SK-MEL-5 (cell line): Measurements from ENCODE around the gene PRKG1. TPM values are rescaled to one million over a fixed set of nuclear protein-coding genes. Genes with fewer than 3 reads are reported as not detected.

Experiments used
- DNase-seq: peaks from one replicate; pipeline ENCODE4 v3.0.0-alpha.2; 2016; ENCODE audit warnings: low read depth, low spot score
- in situ Hi-C: cut with HindIII; loops from 2 replicates; pipeline ENCODE4 v1.10.0; 2016; ENCODE audit warnings: low sequenced_read_pairs, high pct_unique_total_duplicates, low pct_unique_long_range_greater_than_20kb
- total RNA-seq: library from RNA; depleted of rRNA; stranded (reverse); fragments of >200 nt; shearing (Covaris generic); gene quantifications from 2 replicates; pipeline ENCODE4 v1.2.3, GENCODE V29; 2014

Gene PRKG1
- total RNA-seq, 1 experiment from 2014 or later = 4.6 TPM

DNA sequence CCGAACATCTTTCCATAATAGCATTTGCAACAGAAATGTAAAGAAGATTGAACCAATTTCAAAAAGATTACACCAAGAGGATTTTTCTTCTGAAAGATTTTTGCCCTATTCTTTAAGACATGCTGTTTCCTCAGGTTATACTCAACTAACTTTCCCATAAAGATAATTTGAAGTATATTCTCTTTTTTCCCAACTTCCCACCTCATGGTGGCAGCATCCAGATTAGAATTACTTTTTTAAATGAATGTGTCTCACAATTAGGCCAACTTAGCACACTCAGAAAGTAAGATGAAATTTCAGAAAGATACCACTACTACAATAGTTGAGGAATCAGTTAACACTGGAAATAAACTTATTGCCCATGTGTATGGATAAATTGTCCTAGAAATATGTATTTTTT, 803.3 kb downstream of the PRKG1 start:
- in situ Hi-C loops = no loop called here
- no peak for DNase-seq

DNA sequence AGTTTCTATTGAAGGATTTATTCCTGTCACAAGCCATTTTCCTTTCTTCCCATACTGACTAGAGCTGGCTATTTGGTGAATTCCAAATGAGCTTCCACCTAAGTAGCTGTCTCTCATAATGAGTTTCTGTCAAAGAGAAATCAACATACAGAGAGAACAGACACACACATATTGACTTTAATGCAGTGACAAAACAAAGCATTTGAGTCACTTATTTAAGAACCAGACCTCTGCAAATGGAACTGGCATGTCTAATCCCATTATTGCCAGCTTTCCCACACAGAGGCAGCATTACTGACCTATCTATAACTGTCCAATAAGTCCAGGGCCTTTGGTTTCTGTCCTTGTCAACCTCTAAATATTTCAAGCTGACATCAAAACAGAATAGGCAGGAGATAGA, 804.4 kb downstream of the PRKG1 start:
- in situ Hi-C loops = no loop called here
- DNase-seq = no peak

- DNase-seq = peak; percentile 91
- in situ Hi-C loops = no loop called here
Observed at GRCh38 chr10:51879238-51879637, 805.0 kb downstream of the PRKG1 start.

- in situ Hi-C loops = no loop called here
- no peak for DNase-seq
Observed at GRCh38 chr10:51881213-51881612, 806.9 kb downstream of the PRKG1 start.

- DNase-seq = no peak
- in situ Hi-C loops = no loop called here
Observed at GRCh38 chr10:51886438-51887068, 812.3 kb downstream of the PRKG1 start.

DNA sequence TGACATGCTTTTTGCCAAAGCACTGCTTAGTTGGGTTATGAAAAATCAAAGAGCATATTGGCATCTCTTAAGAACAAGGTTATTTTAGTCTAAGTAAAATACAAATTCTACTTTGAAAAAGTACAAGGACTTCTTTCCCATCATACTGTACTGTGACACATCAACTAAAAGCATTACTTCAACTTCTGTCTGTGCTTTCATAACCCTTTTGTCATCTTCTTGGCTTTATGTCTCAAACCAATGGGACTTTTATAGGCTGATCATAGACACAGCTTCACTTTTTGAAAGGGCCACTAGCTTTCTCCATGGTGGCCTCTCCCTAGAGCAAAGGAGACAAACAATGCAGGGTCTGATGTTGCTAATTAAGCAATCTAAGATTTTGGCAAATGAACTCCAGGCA, 814.0 kb downstream of the PRKG1 start:
- DNase-seq = no peak
- in situ Hi-C loops = no loop called here

GRCh38 chr10:51892313-51892712, 818.0 kb downstream of the PRKG1 start:
- no peak for DNase-seq
- in situ Hi-C loops = no loop called here

- in situ Hi-C loops = no loop called here
- peak; percentile 70 for DNase-seq
Observed at GRCh38 chr10:51892965-51893658, 818.8 kb downstream of the PRKG1 start.

- in situ Hi-C loops = no loop called here
- peak; percentile 4 for DNase-seq
Observed at GRCh38 chr10:51894771-51895578, 820.7 kb downstream of the PRKG1 start.

DNA sequence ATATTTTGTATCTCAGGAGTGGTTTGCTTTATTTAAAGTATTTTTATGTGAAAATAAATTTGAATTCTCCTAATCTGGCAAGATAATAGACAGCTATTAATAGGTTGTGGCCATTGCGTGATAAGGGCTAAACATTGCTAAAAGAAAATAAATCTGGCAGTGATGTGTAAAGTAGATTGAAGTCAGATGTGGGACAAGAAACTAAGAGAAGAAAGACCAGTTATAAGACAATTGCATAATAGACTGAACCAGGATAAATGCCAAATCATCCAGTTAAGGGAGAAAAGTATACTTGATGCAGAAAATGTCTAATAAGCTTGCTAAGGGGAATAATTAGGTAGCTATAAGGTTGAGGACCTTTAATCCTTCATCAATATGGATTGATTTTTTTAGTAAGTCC, 822.6 kb downstream of the PRKG1 start:
- DNase-seq = no peak
- in situ Hi-C loops = no loop called here

DNA sequence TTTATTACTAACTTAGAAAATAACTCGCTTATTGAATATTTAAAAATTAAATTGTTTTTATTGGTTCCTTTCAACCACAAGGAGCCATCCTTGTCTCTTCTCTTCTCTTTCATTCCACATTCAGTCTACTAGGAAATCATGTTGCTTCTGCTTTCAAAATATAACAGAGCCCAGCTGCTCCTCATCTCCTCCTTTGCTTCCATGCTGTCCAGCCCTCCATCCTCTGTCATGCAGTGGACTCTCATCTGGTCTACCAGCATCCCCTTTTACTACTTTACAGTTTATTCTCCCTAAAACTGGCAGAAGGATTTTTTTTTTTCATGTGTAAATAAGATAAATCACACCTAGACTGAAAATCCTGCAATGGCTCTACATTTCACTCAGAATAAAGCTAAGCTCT, 823.3 kb downstream of the PRKG1 start:
- in situ Hi-C loops = no loop called here
- no peak for DNase-seq

DNA sequence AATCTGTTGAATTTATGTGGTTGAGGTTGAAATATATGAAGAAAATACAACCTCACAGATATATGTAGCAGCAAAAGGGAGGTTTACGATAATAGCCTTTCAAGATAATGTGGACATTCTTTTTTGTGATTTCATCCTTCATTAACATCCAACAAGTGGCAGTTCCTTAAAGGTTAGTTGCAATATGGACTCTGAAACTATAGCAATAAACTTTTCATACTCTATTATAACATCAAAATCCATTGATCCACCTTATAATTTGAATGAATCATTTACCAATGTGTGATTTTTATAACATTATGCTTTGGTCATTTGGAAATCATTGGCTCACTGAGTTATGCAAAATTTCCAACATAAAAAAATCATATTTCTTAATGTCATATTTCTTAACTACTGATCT, 825.9 kb downstream of the PRKG1 start:
- no peak for DNase-seq

GRCh38 chr10:51903675-51904074, 829.4 kb downstream of the PRKG1 start:
- in situ Hi-C loops = no loop called here
- no peak for DNase-seq

More for the DNA sequence above, 825.9 kb downstream of the PRKG1 start:
- in situ Hi-C loops = no loop called here

DNA sequence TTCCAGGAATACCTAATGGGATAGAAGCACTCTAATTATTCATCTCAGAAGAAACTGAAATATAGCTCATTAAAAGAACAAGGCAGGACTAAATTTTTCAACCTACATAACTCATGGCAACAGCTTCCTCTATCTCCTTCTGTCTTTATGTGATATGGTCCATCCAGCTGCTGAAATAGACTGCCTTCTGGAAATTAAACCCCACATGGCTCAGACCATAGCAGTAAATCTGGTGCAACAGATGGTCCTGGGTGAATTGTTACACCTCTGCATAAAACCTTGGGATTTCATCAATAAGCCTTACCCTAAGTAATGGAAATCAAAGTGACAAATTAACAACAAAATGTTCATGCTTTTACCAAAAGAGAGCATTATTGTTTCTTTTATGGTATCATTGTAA, 830.7 kb downstream of the PRKG1 start:
- in situ Hi-C loops = no loop called here
- no peak for DNase-seq

- in situ Hi-C loops = no loop called here
- no peak for DNase-seq
Observed at GRCh38 chr10:51907361-51907760, 833.1 kb downstream of the PRKG1 start.

DNA sequence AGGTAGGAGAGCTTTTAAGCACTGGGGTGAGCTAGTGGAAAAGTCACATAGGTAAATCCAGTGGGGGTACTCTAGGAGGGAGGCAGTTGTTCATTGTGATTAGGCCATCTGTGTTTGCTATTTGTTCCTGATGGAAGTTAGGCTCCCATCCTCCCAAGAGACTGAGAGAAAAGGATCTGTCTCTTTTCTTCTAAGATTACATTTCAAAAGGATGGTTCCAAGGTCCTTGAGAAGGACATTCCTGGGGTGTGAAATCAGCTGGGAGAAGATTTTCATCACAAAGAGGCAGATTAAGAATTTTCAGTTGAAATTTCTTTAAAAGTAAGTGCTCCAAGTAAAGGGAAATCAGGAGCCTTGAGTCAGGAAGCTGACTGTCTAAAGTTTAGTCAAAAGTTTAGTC, 835.9 kb downstream of the PRKG1 start:
- in situ Hi-C loops = no loop called here
- no peak for DNase-seq

DNA sequence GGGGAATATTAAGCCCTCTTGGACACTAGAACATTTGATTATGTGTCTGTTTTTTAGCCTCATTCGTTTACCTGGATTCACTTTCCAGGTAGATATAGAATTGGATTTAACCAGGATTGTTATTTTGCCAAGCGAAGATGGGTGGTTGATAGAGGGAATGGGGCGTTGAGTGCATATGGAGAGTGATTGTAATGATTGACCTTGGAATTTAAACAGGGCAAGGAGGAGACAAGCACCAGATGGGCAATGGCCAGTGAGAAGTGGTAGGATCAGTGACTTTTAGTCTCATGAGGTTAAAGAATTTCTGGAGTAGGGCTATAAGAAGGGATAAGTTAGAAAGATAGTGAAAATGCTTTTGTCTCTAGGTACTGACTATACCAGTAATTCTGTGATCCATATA, 836.3 kb downstream of the PRKG1 start:
- in situ Hi-C loops = no loop called here
- DNase-seq = no peak

GRCh38 chr10:51911723-51912122, 837.4 kb downstream of the PRKG1 start:
- no peak for DNase-seq
- in situ Hi-C loops = no loop called here
